Activated CD8-positive, alpha-beta memory T cell treated with anti-CD3 and anti-CD28 coated beads for 36 hours (primary cell): ENCODE measurements around the gene TMEM237. TPM values are rescaled to one million over a fixed set of nuclear protein-coding genes. Genes with fewer than 3 reads are reported as not detected.
"Not testable (repeated sequence)": the region's sequence is repeated elsewhere in the genome, so short reads cannot be mapped to it uniquely, and the experiment has no call there.

Experiments
- CTCF ChIA-PET: fragments of 350-600 bp; sonication (Branson Sonifier 250); formaldehyde crosslinking; loops from one replicate; lab custom pipeline; 2021; ENCODE audit warnings: antibody characterized with exemption; lab: Charles Lee
- POLR2A ChIA-PET: fragments of 350-600 bp; sonication (Branson Sonifier 250); formaldehyde crosslinking; loops from one replicate; lab custom pipeline; 2021; ENCODE audit warnings: antibody characterized with exemption; lab: Charles Lee
- total RNA-seq, 2 experiments: library from RNA; stranded (reverse); gene quantifications; one replicate each; pipeline ENCODE4 v1.2.3, GENCODE V29; 2021

Gene TMEM237, protein sequence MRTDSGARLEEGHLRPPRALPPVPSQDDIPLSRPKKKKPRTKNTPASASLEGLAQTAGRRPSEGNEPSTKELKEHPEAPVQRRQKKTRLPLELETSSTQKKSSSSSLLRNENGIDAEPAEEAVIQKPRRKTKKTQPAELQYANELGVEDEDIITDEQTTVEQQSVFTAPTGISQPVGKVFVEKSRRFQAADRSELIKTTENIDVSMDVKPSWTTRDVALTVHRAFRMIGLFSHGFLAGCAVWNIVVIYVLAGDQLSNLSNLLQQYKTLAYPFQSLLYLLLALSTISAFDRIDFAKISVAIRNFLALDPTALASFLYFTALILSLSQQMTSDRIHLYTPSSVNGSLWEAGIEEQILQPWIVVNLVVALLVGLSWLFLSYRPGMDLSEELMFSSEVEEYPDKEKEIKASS
- total RNA-seq: 10 to 100 TPM; 19.4 to 19.8 TPM

DNA sequence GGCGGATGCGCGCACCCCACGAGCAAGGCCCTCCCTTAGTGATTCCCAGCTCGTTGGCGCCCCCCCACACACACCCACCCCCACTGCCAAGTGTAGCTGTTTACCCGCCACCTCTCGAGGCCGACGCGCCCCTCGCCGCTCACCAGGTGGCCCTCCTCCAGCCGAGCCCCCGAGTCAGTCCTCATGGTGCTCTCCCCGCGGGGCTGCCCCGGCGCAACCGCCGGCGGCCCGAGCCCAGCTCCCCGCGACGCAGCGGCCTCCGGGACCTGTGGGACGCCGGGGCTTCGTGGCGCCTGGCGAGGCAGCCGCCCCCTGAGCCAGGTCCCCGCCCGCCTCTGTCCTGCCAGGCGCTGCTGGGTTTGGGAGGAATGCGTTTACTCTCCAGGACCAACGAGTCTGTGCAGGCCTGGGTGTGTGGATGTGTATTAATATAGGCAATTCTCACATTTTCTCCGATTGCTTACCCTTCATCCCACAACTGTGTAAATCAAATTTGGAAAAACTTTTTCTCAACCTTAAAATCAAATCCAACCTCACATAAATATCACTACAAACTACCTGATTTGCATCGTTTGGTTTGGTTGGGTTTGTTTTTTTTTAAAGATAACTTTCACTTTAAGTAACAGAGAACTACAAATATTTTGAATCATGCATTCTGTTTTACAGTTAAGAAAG lies at the start of gene TMEM237:
Gene TMEM237 (minus strand): TSS at position 288 of the 675 bp plus-strand sequence. CDS start 103 bp downstream, at position 185.
- CTCF ChIA-PET: interaction anchor here (1.1 to 1.3 kb wide), 2 partner anchors 14 to 410 kb away, joined by 3 to 5 read pairs; no protein-coding TSS in a partner anchor
- POLR2A ChIA-PET: interaction anchor here (0.6 kb wide), 1 partner anchor 1309 kb away, joined by 10 read pairs; no protein-coding TSS in a partner anchor

DNA sequence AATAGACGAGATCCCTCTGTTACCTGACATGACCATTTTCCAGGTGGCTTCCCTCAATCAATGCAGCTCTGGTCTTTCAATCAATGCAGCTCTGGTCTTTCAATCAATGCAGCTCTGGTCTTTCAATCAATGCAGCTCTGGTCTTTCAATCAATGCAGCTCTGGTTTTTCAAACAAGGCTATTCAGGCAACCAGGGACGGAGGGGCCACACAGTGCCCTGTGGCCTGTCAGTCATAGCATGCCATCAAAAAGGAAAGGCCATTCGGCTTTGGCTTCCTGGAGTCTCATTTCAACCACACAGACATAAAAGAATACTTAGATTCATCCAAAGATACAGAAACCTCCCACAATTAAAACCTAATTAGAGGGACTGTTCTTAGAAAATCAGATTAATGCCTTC lies 41.9 kb upstream of the TMEM237 start:
- ChIA-PET POLR2A (no interaction called here), CTCF (no interaction called here)

DNA sequence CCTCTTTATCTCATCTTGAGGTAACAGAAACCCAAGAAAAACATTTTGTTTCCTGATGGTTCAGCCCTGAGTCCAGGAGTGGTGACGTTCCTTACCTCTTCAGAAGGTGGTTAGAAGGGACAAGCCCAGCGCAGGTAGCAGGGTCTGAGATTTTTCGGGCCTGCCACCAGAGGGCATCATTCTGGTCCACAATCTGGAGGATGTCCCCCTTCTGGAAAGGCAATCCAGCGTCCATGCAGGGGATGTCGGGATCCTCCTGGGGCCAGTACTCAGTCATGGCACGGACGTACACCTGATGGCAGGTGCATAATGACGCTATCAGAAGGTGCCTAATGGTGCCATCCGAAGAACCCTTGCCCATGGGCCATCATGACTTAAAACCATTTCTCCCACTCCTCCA lies 37.4 kb upstream of the TMEM237 start:
- ChIA-PET POLR2A (interaction anchor here (0.6 kb wide), 1 partner anchor 32 kb away, joined by 13 read pairs; no protein-coding TSS in a partner anchor), CTCF (no interaction called here)

DNA sequence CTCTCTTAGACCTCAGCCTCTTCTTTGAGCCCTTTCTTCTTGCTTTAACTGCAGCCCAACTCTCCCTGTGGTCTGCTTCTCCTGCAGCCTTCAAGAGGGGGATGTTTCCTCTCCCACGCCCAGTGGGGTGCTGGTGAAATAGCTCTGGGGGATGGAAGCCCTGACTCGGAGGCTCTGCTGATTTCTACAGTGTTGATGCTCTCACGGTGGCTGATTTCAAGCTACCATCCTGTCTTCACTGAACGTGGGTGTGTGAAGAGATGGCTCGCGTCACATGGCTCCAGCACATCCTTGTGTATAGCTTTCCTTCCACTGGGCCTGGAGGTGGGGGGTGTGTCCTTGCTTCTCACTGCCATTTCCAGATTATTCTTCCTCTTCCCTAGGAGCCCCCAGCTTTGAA lies 35.1 kb upstream of the TMEM237 start:
- ChIA-PET POLR2A (no interaction called here), CTCF (no interaction called here)

DNA sequence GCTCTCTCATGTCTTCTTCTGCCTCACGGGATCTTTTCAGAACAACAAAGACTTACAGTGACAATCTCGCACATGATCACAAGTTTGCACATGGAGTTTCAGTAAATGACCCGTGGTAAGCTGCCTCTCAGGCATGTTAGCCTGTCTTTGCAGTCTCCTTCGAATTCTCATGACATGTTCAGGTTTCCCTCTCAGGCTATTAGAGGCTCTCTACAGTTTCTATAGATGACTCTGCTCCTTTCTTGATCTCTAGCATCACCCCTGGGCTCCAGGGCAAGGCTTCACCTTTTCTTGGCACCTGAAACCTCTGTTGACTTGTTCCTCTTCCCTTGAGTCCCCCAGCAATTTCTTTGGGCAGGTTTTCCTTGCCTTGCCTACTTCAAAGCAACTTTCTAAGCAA lies 32.2 kb upstream of the TMEM237 start:
- ChIA-PET POLR2A (no interaction called here), CTCF (no interaction called here)

DNA sequence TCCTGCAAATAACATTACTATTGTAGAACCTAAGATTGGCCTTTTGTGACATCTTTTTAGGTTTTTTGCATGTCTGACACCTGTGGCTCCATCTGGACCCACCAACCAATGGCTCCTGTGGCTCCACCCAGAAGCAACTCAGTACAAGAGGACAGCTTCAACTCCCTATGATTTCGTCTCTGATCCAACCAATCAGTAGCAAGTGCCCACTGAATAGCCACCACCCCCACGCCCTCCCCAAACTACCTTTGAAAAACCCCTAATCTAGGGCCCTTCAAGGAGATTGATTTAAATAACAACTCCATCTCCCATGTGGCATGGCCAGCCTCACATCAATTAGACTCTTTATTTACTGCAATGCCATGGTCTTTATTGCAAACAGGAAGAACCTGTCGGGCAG lies 31.5 kb upstream of the TMEM237 start:
- ChIA-PET CTCF (no interaction called here), POLR2A (no interaction called here)

DNA sequence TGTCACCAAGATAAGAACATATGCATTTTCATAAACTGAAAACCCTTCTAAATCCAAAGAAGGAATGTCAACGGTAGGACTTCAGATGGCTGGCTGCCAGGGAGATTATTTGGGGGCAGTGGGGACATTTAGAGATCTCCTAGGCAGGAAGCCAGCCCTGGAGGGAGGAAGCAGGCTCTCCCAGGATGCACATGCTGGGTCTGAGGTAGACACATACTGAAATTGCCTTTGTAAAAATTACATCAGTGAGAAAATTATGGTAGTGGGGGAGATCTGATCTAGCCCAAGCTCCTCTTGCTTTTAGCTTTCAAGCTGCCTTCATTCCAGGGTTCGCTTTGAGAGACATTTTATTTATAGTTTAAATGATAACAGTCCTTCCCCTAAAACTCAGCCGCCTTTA lies 31.0 kb upstream of the TMEM237 start:
- ChIA-PET POLR2A (no interaction called here), CTCF (no interaction called here)

DNA sequence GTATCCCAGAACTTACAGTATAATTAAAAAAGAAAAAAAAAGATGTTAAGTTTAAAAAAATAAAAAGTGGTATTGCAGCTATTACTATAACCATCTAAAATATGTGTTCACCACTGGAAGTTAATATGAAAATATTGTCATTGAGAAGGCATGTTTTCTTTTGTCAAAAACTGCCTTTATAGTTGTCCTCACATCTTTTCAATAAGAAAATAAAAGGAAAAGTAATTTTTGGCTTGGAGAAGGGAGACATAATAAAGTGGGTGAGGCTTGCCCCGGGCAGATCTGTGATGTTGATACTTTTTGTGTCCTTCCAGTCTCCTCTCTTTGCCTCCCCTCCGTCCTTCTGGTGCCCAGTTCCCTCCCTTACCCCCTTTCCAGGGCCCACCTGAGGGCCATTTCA lies 30.2 kb upstream of the TMEM237 start:
- ChIA-PET POLR2A (no interaction called here), CTCF (no interaction called here)

DNA sequence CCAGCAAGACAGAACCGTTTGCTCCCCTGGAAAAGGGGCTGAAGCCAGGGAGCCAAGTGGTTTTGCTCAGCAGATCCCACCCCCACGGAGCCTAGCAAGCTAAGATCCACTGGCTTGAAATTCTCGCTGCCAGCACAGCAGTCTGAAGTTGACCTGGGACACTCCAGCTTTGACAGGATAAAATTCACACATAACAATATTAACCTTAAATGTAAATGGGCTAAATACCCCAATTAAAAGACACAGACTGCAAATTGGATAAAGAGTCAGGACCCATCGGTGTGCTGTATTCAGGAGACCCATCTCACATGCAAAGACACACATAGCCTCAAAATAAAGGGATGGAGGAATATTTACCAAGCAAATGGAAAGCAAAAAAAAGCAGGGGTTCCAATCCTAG lies 27.9 kb upstream of the TMEM237 start:
- CTCF ChIA-PET, POLR2A ChIA-PET: not testable (repeated sequence)

DNA sequence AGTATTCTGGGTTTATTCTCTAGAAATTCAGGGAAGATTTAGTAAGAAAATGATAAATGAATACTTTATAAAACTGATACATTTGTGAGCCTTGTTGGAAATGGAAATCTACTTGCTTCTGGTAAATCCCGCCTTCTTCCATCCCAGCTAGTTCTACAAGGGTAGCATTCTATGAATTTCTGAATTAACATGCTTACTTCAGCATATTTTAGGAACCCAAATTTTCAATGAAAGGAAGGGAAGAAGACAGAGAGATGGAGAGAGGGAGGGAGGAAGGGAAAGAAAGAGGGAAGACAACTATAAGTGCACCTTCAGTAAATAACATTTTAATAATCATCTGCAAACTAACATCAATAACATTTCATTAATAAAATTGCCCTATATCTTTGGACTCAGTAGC lies 26.6 kb upstream of the TMEM237 start:
- CTCF ChIA-PET: no interaction called here
- POLR2A ChIA-PET: no interaction called here

DNA sequence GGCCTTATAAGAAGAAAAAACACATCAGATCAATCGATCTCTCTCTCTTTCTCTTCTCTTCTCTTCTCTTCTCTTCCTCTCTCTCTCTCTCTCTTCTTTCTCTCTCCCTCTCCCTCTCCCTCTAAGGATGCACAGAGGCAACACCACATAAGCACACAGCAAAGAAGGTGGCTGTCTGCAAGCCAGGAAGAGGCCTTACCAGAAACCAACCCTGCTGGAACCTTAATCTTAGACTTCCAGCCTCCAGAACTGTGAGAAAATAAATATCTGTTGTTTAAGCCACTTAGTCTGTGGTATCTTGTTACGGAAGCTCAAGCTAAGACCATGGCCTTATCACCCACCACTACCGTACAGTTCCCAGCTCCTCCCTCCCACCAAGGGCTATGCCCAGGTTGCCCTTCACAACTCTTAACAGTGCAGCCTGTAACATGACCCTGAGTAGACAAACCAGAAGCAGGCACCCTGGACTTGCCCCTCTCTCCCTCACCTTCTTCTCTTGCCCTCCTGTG lies 25.2 kb upstream of the TMEM237 start:
- CTCF ChIA-PET: no interaction called here

DNA sequence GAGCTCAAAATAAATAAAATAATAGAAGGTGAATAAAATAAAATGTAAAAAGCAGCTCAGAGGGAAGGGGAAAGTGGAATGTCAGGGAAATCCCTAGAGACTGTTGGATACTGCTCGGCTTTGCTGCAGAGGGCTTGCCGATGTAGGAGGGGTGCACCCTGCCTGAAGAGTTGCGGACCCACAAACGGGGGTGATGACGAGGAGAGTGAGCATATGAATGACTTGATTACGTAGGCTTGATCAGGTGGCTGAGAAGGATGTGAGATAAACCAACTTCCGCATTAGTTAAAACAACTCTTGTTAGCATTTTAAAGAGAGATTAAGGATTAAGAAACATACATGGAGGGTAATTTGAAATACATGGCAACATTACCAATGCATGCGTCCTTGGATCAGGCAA lies 21.0 kb upstream of the TMEM237 start:
- POLR2A ChIA-PET: no interaction called here
- CTCF ChIA-PET: no interaction called here

More for the DNA sequence above, 25.2 kb upstream of the TMEM237 start:
- POLR2A ChIA-PET: no interaction called here

DNA sequence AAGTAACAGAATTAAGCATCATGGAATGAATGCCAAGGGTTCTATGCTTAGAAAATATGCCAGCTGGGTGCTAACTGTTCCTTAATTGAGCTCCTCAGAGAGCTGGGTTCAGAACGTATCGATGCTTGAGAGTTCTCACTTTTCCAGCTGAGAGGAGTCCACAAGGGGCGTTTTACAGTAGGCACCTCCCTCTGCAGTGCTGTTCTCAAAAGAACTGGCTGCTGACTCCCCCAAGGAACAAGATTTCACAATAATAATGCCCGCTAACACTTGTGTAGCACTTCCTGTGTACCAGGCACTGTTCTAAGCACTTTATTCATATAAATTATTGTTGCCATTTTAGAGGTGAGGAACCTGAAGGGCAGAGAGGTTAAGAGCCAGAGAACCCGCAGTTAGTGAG lies 18.1 kb upstream of the TMEM237 start:
- POLR2A ChIA-PET: no interaction called here
- CTCF ChIA-PET: no interaction called here

DNA sequence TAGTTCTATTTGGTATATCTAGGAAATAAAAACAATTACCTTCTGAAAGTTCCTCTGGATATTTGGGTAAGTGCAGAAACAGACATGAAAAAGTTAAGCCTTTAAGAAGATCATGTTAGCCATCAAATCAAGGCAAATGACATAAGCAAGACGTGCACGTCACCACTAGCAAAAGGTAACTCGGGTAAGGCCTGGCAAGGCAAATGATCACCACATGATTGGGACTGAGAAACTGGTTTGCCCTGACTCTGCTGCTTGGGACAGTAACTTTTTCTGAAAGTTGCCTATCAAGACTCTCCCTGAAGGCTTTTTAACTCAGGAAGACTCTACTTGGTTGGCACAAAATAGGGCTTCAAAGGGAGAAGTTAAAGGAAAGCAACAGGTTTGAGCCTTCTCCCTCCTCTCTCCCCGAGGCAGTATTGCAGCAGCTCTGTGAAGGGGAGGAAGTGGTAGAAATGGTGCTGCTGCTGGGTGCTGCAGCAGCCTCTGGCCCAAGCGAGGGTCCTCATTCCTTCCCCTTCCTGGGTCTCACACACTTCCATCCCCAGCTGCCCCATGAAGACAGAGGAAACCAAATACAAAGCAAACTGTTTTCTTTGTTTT lies 17.1 kb upstream of the TMEM237 start:
- POLR2A ChIA-PET: no interaction called here
- CTCF ChIA-PET: no interaction called here

DNA sequence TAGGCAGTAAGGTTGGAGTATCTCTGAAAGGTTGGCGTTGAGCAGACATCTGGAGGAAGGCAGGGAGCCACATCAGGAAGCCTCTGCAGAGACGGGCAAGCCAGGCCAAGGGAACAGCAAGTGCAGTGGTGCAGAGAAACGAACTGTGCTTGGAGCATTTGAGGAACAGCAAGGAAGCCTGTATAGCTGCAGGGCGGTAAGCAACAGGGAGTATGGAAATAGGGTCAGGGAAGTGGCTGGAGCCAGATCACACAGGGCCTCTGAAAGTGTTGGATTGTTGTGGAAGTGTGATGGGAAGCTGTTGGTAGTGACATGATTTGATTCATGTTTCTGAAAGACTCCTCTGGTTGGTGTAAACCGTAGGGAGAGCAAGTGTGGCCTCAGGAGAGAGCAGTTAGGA lies 13.4 kb upstream of the TMEM237 start:
- ChIA-PET CTCF (interaction anchor here (0.9 to 1.0 kb wide), 2 partner anchors 9 to 14 kb away, joined by 3 to 5 read pairs; partner anchors contain the start of gene TMEM237), POLR2A (no interaction called here)

DNA sequence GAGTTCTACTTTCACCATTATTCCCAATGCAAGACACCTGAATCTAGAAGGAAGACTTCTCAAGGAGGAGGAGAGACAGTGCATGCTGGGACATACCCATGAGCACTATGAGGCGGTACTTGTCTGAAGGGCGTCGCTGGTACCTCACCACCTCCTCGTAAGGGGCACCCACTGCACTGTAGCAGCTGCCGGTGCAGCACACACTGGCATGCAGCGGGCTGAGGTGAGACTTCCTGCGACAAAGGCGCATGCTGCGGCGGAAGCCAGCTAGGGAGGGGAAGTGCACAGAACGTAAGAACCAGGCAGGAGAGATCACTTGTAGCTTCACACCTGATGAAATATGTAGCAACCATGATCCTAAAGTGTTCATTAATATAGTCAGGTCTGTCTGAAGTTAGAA lies 12.8 kb upstream of the TMEM237 start:
- ChIA-PET CTCF (no interaction called here), POLR2A (no interaction called here)

DNA sequence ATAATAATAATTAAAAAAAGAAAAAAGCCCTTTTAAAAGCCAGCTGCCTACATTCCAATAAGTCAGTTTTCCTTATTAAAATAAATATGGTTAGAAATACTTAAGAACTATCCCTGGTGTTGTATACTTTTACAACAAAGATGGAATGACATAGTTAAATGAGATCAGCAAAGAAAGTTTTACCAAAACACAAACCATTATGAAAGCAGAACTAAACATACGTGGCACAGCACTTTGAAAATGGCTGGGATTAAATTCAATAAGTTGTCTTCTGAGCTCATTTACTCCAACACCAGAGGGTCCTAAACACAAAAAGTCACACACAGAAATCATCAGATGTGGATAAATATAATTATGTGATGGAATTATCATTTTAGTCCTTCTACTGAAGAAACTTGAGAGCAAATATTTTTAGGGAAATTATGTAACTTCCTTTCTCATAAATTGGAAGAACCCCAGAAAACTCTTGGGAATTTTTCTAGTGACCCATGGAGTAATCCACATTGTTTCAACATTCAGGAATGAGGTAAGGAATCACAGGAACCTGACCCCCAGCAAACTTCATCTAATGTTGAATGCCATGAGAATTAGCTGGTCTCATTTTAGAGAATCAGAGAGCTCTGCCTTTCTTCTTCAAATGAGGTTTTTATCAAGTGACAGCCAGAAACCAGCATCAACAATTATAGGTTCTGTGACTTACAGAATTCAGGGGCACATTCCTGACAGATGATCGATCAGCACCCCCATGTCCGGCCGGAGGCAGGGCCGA lies 11.5 kb upstream of the TMEM237 start:
- CTCF ChIA-PET: no interaction called here
- POLR2A ChIA-PET: no interaction called here

DNA sequence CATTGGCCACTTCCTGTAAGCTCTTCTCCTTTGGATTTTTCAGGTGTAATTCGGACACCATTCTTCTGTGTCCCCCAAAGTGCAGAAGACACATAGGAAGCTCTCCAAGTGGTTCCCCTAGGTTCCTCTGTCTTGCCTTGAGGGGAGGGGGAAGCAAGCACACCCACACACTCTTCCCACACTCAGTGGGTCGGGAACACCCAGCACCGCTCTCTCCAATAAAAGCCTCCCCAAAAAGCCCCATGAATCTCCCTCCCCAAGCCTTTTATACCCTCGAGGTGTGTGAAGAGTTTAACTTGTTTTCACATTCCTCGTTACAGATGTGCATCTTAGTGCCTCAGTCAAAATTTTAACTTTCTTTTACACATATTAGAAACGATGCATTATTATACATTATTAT lies 9.9 kb upstream of the TMEM237 start:
- POLR2A ChIA-PET: no interaction called here
- CTCF ChIA-PET: no interaction called here

DNA sequence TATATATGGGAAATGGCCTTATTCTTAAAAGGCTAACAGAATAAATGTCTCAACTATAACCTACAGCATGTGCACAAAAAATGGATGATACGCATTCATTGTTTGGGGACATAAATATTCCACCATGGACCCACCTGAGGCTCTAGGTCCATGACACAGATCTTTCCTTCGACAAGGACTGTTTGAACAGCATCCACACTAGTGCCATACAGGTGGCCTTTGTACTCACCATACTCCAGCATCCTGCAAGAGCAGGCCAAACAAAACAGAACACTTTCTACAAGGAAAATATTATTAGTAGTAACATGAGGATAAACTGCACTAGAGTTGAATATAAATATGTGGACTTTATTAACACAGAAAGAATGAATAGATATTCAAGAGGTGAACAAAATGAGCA lies 6.1 kb upstream of the TMEM237 start:
- ChIA-PET POLR2A (no interaction called here), CTCF (no interaction called here)
